NCI-H345 treated with DMSO at 0.1 percent for 48 hours (cell line): Measurements from ENCODE around the gene GIPC1.

Source experiments
- DNase-seq: peaks from one replicate; lab custom pipeline; 2025; ENCODE audit not compliant: unreplicated experiment; lab: John Stamatoyannopoulos, UW

GIPC1 gene

GRCh38 chr19:14495672-14496028 lies 277 bp downstream of the GIPC1 start:
- DNase-seq: no peak

GRCh38 chr19:14494910-14495671 lies 836 bp downstream of the GIPC1 start:
- DNase-seq: no peak

GRCh38 chr19:14494411-14494810 lies 1.5 kb downstream of the GIPC1 start:
- DNase-seq: no peak

- no peak for DNase-seq
Observed at GRCh38 chr19:14492756-14493337, 3.1 kb downstream of the GIPC1 start.

- no peak for DNase-seq
Observed at GRCh38 chr19:14487370-14488125, 8.4 kb downstream of the GIPC1 start.

GRCh38 chr19:14482172-14482941 lies 13.6 kb downstream of the GIPC1 start:
- no peak for DNase-seq

GRCh38 chr19:14480700-14481079 lies 15.2 kb downstream of the GIPC1 start:
- no peak for DNase-seq

GRCh38 chr19:14479975-14480699 lies 15.8 kb downstream of the GIPC1 start:
- DNase-seq: no peak

GRCh38 chr19:14479309-14479974 lies 16.5 kb downstream of the GIPC1 start:
- no peak for DNase-seq

- no peak for DNase-seq
Observed at GRCh38 chr19:14478113-14478545, 17.8 kb downstream of the GIPC1 start.

- DNase-seq: no peak
Observed at GRCh38 chr19:14477418-14478112, 18.4 kb downstream of the GIPC1 start.

- DNase-seq: no peak
Observed at GRCh38 chr19:14476673-14477401, 19.1 kb downstream of the GIPC1 start.

GRCh38 chr19:14476327-14476672 lies 19.6 kb downstream of the GIPC1 start:
- no peak for DNase-seq

GRCh38 chr19:14475251-14476073 lies 20.5 kb downstream of the GIPC1 start, which contains the start of gene PTGER1:
TSS of gene PTGER1 (minus strand) at chr19:14475354. CDS start at chr19:14474320, 1,034 bp downstream.
- no peak for DNase-seq

GRCh38 chr19:14474827-14475226 lies 21.1 kb downstream of the GIPC1 start:
- DNase-seq: no peak

- no peak for DNase-seq
Observed at GRCh38 chr19:14473978-14474578, 21.8 kb downstream of the GIPC1 start.

GRCh38 chr19:14473073-14473977 lies 22.6 kb downstream of the GIPC1 start:
- DNase-seq: no peak
